Frontal cortex (tissue), 4 donors: Measurements from ENCODE around the gene CSRP1. TPM values are rescaled to one million over a fixed set of nuclear protein-coding genes. Genes with fewer than 3 reads are reported as not detected.

Source experiments
- DNase-seq, 2 donors: peaks; one replicate each; pipeline ENCODE4 v3.0.0; 2012; ENCODE audit warnings: low spot score in 2 of 2
- FAIRE-seq: peaks from 2 replicates; lab custom pipeline; 2012; peaks lifted over from hg19 to GRCh38; lab: Jason Lieb, UNC
- total RNA-seq: library from RNA; depleted of rRNA; stranded (reverse); fragments of >200 nt; gene quantifications from one replicate; pipeline ENCODE4 v1.2.3, GENCODE V29; 2014
- donor health status: control.
- donor health status: control.
- donor health status: control.

The CSRP1 gene
- total RNA-seq, 1 donor from 2014 or later, result 12.2 TPM

- FAIRE-seq, result no peak
- no peak for DNase-seq
Measured at GRCh38 chr1:201515895-201516294, 9.0 kb upstream of the CSRP1 start.

GRCh38 chr1:201515062-201515750 lies 8.3 kb upstream of the CSRP1 start:
- DNase-seq (no peak), FAIRE-seq (no peak)

GRCh38 chr1:201514466-201514865 lies 7.5 kb upstream of the CSRP1 start:
- no peak for DNase-seq
- FAIRE-seq, result no peak

- no peak for FAIRE-seq
- no peak for DNase-seq
Measured at GRCh38 chr1:201513498-201514243, 6.7 kb upstream of the CSRP1 start.

GRCh38 chr1:201511941-201512539 lies 5.1 kb upstream of the CSRP1 start:
- FAIRE-seq (no peak), DNase-seq (peak; percentile 42 to 62)

GRCh38 chr1:201511396-201511940 lies 4.5 kb upstream of the CSRP1 start:
- DNase-seq, result no peak

GRCh38 chr1:201510734-201511133 lies 3.8 kb upstream of the CSRP1 start:
- FAIRE-seq (no peak), DNase-seq (no peak)

More at GRCh38 chr1:201511396-201511940, 4.5 kb upstream of the CSRP1 start:
- FAIRE-seq, result no peak

GRCh38 chr1:201509601-201510374 lies 2.9 kb upstream of the CSRP1 start:
- DNase-seq, result no peak
- FAIRE-seq, result no peak

- FAIRE-seq (no peak), DNase-seq (no peak)
Measured at GRCh38 chr1:201508809-201509208, 1.9 kb upstream of the CSRP1 start.

- FAIRE-seq (no peak), DNase-seq (no peak)
Measured at GRCh38 chr1:201507360-201507675, 395 bp upstream of the CSRP1 start.

- DNase-seq (peak in 1 of 2 donors; percentile 65), FAIRE-seq (no peak)
Measured at GRCh38 chr1:201506092-201506491, 831 bp downstream of the CSRP1 start.

GRCh38 chr1:201505503-201505890 lies 1.4 kb downstream of the CSRP1 start:
- no peak for DNase-seq
- FAIRE-seq, result no peak

GRCh38 chr1:201504799-201505502 lies 2.0 kb downstream of the CSRP1 start:
- FAIRE-seq (no peak), DNase-seq (no peak)

- FAIRE-seq, result no peak
- no peak for DNase-seq
Measured at GRCh38 chr1:201504179-201504631, 2.7 kb downstream of the CSRP1 start.

- DNase-seq (no peak), FAIRE-seq (no peak)
Measured at GRCh38 chr1:201503397-201504176, 3.3 kb downstream of the CSRP1 start.

GRCh38 chr1:201502511-201502857 lies 4.4 kb downstream of the CSRP1 start:
- DNase-seq (no peak), FAIRE-seq (no peak)

- DNase-seq, result no peak
- FAIRE-seq, result no peak
Measured at GRCh38 chr1:201501812-201502510, 5.0 kb downstream of the CSRP1 start.

GRCh38 chr1:201501144-201501543 lies 5.8 kb downstream of the CSRP1 start:
- no peak for DNase-seq
- no peak for FAIRE-seq
